Measurements from ENCODE around the gene STIP1.

The STIP1 gene

DNA sequence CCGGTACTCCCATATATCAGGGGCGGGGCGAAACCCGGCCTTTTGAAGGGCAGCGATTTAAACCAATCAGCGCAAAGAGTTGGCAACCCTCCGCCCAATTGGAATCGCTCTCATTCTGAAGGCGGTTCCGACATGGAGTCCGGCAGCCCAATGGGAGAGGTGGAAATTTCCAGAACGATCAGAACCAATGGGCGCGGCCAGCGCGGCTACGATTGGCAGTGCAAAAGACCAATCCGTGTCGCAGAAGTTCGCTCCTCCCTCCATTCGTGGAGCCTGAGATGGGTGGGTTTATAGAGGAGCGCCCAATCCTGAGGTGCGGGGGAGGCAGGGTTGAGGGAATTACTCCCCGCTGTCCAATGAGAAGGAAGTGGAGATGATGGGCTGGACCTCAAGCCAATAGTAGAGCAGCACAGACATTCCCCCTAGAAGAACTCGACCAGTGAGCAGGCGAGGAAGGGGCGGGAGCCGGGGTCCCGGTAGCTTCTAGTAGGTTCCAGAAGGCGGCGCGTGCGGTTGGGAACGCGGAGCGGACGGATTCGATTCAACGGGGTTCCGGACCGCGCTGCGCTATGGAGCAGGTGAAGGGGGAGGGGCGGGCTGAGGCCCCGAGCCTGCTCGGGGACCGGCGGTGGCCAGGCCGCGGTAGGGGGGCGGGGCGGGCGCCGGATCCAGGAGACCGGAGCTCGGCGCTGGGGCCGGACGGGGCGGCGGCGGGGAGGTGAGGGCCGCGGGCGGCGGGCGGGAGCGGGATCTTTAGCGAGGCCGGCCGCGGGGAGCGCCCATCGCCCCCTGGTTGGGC, at the start of gene STIP1:
Gene STIP1, plus strand, starts transcription at position 479 of the 799 bp plus-strand sequence. Its CDS starts 91 bp downstream, at position 570.
- DNase-seq (ENCODE audit: low spot score) = peak; percentile 100

DNA sequence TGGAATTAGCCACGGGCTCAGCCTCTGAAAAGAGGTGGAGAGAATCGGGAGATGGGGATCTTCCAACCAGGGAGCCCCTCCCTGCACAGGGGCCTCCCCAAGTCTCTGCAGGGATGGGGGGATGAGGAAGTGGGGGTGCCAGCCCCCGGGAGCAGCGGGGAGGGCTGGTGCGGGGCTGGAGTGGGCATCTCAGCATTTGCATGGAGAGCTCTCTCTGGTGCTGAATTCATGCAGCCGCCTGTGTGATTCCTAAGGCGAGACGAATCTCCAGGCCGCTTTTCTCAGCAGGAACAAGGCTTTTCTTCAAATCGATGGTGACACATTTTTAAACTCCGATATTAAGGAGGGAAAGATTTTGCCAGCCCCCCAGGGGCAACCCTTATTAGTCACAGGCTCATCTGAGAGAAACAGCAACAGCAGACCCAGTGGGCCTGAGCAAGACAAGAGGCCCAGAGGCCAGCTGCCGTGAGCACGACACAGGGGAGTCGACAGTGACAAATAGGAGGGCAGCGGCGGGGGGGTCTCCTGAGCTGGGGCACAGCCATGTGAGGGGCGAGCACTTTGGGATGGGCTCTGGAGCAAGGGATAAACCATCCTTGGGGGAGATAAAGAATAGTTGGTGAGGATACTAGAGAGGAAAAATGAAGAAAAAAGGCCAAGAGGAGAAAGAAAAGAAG, 49.1 kb upstream of the STIP1 start:
- no peak for DNase-seq (ENCODE audit: low spot score)

DNA sequence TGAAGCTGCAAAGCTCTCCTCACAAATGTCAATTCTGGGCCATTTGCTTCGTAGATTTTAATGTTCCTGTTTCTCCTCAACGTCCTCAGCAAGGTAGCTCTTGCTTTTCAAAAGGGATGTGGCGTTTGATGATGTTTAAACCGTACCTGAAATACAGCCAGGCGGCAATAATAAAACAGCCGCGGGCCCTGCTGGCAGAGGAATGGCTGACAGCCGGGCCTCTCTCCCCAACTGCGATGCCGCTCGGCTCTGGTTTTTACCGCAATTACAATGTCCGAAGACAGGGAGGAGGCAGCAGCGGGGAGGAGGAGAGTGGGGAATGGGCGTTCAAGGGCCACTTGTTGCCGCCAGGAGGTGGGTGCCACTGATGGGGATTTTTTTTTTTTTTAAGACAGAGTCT, 47.6 kb upstream of the STIP1 start:
- no peak for DNase-seq (ENCODE audit: low spot score)

DNA sequence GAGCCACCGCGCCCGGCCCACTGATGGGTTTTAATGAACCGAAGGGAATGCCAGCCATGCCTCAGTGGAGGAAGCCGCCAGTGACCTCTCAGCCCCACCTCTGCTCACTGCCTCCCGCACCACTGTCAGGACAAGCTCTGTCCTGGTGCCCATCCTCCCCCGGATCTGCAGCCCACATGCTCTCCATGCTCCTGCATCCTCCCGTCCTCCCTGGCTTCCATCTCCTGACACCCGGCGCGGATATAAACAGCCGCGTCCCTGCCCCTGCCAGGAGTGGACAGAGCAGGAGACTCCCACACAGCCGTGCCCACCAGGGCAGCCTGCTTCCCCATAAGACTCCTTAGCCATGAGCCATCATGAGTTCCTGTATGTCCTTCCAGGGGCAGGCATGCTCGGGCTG, 46.9 kb upstream of the STIP1 start:
- no peak for DNase-seq (ENCODE audit: low spot score)

DNA sequence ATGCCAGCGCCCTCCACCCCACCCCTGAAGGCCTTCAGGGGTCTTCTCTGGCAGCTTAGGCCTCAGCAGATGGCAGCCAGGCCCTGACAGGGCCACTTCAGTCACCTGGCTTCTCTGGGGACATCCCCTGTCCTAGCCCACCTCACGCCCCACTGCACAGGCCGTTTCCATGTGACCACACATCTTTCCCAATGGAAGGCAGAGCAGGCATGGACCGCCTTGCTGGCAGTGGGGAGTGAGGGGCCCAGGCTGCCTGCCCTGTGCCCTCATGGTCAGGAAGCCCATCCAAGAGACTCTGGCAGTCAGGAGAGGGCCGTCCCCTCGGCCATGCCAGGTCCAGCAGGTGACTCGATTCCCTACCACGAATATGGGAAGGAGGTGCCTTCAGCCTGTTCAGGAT, 45.9 kb upstream of the STIP1 start:
- no peak for DNase-seq (ENCODE audit: low spot score)

DNA sequence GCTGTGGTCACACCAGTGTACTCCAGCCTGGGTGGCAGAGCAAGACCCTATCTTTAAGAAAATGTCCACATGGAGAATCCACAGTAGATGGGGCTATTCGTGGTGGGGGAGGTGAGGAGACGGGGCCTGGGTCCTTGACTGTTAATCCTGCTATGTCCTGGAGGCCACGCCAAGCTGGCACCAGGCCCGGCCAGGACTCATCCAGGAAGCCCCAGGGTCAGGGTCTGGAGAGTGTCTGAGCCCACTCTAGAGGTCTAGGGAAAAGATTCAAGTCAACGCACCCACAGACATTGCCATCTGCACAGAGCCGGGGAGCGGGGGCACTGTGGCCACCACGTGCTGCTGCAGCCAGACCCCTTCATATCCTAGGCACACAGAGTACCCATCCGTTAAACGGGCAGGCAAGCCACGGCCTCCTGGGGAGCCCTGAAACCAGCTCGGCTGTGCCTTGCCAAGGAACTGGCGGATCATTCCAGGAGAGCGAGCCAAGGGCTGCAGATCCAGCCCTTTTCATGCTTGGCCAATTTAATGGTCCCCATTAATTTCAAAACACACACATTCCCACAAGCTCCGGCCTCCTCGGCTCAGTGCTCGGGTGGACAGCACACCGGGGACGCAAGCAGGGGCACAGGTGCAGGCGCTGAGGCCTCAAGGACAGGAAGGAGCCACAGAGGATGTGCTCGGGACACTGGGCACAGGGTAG, 44.7 kb upstream of the STIP1 start:
- no peak for DNase-seq (ENCODE audit: low spot score)

DNA sequence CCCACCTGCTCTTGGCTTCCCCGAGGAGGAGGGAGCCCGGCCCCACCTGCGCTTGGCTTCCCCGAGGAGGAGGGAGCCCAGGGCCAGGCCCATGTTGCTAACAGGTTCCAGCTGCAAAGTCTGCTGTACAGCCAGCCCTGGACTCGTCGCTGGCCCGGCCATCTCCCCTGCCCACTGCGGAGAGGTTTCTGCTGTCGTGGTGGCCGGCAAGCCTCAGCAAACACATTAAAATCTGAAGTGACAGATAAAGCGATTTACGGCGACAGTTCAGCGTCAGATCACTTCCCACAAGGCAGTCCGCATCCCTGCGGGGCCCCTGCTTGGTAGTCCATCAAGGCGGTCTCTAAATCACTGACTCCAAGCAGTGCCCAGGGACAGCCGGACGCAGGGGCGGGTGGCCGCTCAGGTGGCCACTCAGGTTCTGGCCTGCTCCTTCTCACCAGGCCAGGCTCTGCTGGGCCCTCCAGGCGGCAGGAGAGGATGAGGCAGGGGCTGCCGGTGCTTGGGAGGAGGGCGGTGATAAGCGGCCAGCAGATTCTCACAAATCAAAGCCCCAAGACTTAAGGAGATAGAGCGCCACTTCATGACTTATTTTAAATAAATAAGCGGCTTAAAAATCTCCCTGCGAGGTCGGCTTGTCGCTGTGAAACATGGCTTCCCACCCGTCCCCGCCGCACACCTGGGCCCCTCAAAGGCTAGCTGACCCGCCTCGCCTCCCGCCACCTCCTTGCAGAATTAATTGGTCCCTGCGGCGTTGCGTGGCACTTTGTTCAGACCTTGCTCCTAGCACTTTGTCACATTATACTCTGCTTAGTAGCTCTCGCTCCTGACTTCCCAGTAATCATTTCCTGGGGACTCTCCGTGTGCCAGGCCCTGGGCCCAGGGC, 41.1 kb upstream of the STIP1 start:
- DNase-seq (ENCODE audit: low spot score) = no peak

DNA sequence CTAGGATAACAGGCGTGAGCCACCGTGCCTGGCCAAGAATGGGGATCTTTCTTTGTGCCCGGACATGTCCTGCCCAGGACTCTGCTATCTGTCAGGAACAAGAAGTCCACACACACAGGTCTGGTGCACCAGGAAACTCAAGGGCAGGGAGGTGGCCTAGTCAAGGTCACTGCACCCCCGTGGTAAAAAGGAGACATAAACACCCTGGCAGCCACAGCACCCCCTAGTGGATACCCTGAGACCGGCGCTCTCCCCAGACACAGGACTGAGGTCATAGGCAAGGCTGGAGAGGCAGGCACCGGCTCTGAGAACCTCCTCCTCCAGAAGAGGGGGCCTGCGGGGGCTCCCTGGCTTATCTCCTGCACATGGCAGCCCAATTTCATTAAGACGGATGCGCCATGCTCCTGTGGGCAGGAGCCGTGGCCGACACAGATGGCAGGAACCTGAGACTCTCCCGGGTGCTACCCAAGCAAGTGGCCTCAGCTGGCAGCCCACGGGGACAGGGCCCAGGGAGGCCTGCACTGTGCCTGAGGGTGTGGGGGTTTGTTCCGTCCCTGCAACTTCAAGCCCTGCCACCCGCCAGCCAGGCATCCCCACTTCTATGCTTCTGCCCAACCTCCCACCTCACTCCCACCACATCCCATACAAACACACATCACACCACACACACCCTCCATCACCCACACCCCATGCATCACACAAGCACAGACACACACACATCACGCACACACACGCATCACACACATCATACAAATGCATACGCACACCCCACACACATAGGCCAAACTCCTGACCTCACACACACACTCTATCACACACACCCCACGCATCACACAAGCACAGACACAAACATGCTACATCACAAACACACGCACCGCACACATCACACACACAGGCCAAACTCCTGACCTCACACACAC, 39.7 kb upstream of the STIP1 start:
- peak; percentile 82 for DNase-seq (ENCODE audit: low spot score)

DNA sequence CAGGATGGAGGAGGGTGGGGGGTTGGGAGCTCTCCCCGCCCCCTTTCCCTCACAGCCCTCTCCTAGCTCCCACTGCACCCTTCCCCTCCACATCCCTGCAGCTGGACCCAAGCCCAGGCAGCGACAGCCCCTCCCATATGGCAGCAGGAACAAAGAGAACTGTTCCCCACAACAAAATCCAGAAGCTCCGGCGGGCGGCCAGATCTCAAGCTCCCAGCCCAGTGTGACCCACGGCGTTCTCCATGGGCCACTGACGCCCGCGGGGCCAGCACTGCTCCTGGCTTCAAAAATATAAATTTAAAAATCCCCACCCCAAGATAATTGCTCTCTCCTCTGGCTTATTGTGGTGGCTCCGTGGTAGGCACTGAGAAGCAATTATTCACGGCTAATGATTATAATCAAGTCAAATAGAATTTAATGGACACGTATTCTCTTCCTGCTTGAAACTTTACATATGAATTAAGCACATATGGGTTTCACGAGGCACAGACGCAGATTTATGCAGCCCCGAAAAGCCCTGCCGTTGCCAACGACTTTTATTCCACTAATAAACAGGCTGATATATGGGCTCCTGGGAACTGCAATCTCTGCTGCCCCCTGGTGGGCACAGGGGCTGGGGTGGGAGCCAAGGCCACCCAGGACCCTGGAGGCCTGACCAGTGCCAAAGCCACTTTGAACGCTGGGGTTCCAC, 37.6 kb upstream of the STIP1 start:
- peak; percentile 78 for DNase-seq (ENCODE audit: low spot score)

DNA sequence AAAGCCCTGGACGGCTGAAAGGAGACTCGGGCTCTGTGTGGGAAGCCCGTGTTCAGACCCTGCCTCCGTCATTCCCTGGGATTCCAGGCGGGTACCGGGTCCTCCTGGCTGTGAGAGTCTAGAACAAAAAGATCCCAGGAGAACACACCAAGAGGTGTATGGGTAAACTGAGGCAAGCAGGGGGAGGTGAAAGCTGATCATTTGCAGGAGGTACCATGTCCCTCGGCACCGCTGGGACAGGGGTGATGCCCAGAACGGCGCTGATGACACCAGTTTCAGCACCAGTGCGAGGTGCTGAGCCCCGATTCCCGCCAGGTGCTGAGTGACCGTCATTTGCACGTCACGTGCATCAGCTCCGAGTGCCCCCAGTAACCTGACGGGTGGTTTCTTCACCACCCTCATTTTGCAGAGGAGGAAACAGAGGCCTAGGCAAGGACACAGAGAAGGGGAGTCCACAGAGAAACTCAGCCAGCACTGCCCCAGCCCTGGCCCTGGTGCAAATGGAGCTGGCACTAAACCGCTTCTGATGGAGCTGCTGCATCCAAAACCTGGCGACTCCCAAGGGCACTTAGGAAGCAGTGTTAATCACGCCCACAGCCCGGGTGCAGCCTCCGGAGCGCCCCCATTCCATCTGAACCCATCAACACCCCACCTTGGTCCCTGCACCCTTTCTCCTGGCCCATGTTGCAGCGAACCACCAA, 36.9 kb upstream of the STIP1 start:
- no peak for DNase-seq (ENCODE audit: low spot score)

DNA sequence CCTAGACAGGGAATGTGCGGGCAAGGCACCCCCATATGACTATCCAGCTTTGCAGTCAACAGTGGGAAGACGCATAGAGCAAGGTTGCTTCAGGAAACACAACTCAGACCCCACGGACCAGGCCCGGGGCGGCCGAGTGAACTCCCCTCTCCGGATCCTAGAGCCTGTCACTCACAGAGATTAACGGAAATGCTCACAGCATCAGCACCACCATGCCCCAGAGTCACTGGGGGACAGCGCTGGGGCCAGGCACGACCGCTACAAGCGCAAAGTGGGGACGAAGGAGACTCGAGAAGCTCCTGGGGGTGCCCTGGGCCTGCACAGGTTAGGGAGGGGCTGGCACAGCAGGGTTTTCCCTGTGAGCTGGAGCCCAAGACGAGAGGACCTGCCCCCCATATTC, 35.9 kb upstream of the STIP1 start:
- no peak for DNase-seq (ENCODE audit: low spot score)

DNA sequence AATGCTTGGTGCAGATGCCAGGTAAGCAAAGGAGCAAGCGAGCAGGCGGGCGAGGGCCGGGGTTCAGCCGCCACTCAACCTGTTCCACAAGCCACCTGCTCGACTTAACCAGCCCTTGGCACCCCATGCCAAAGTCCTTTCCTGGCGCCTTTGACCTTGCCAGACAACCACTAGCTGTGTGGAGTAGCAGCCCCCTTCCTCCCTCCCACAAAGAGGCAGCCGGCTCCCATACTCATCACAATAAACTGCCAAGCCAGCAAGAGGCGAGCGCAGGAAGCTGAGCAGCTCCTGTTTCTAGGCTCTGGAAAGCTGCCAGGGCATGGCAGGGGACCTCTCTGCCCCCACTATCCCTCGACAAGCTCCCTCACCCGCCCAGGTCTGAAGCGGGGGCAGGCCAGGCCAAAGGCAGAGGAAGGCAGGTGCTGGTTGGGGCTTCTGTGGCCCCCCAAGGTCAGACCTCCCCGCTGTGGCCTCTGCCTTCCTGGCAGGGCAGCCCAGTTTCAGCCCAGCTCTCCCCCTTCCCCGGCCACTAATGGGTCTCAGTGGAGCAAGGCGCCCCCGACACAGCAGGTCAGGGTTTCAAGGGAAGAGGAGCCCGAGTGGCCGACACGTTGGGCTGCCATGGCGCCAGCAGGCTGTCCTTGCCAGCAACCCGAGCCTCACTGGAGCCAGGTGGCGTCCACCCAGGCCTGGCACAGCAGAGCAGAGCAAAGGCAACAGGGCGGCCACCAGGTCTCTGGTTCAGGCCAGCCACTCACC, 35.3 kb upstream of the STIP1 start:
- DNase-seq (ENCODE audit: low spot score) = no peak

DNA sequence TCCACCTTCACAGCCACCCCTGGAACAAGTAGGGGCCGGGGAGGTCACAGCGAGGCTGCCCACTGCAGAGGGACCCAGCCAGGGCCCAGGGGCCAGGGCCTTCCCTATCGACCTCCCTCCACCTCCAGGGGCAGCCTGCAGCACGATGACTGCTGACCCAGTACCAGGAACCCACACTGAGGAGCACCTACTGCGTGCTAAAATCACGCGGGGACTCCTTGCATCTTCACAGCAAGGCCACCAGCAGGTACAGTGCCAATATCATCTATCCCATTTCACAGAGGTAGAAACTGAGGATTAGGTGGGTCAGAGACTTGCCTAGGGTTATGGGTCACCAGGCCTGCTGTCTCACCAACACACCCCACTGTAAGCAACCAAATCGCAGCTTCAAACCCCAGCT, 34.6 kb upstream of the STIP1 start:
- no peak for DNase-seq (ENCODE audit: low spot score)

DNA sequence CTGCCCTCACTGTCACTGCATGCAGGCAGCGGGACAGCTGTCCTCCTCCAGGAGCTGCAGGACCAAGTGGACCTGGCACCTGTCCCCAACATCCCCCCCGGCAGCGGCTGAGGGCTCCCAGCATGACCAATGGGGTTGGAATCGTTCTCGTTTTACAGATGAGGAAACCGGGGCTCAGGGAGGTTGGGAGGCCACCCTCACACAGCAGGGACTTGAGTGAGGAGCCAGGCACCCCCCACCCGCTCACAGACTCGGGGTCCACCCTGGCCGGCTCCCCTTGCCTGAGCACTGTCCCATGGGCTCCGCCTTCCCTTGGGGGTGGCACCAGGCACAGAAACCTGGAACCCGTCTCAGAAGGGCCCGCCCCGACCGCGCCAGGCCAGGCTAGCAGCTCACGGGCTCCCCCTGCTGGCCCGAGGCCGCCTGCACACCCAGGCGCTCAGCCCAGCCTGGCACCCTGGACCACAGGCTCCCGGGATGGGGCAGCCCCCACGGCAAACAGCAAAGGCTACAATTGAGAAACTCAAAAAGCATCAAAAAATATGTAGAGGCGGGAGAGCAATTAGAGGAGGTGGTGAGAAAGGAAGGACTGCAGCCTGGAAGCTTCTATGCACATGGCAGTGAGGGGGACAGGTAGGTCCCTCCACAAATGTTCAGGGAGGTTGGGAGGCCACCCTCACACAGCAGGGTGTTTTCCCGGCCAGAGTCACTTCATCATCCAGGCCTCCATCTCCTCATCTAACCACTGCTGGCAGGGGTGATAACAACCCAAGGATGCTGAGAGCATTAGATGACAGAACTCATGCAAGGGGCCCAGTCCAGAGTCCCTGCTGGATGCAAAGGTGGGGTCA, 32.9 kb upstream of the STIP1 start:
- DNase-seq (ENCODE audit: low spot score) = peak; percentile 65

DNA sequence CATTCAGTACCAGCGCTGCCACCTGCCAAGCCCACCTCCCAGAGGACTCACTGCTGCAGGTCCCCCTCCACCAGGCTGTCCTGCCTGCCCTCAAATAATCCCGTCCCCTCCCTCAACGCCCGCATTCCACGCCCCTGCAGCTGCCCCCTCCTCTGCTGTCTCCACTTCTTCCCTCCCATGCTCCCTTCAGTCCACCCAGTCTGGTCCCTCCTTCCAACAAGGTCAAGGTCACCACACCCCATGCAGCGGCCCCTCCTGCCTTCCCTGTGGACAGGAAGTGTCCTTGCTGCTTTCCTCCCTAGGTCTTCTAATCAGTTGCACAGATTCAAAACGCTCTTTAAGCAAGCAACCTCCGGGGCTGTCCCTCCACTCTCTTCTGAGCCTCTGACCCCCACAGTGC, 32.2 kb upstream of the STIP1 start:
- no peak for DNase-seq (ENCODE audit: low spot score)

DNA sequence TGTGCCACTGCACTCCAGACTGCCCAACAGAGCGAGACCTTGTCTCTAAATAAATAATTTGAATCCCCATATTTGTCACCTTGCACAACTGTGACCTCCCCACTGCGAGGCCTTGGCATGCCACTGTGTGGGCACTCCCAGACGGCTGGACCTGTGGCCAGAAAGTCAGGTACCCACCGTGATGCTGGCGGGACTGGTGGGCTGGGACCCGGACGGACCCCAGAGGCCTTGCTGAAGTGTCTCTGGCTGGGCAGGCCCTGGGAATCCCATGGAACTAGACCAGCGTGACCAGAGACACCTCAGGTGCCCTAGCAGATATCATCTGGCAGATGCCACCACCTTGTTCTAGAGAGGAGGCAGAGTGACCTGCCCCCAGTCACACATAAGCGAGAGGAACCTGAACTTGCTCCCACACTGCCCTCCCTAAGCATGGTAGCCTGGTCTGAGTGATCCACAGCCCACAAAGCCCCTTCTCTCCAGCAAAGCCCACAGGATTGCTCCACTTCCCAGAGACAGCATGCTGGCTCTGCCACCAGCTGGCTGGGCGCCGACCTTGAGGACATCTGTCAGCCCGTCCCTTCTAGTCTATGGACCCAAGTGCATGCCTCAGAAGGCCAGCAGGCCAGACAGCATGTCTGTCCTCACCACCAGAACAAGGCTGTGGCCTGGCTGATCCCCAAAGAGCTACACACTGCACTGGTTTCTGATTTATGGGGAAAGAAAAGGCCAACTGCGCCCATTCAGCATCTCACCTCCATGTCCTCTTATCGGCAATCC, 29.5 kb upstream of the STIP1 start:
- no peak for DNase-seq (ENCODE audit: low spot score)

All from NAMALWA (cell line).